Osteocyte (in vitro differentiated cells): ENCODE measurements around the gene RHEX. TPM values are rescaled to one million over a fixed set of nuclear protein-coding genes. Genes with fewer than 3 reads are reported as not detected.

Source experiments
- DNase-seq: peaks from one replicate; pipeline ENCODE4 v3.0.0; 2021; ENCODE audit warnings: mixed read lengths; ENCODE audit not compliant: unreplicated experiment; ENCODE audit errors: extremely low spot score
- H3K27ac Mint-ChIP-seq: one replicate; pipeline ENCODE4 v1.8.0; 2021; ENCODE audit warnings: mild to moderate bottlenecking, mixed read lengths; ENCODE audit not compliant: unreplicated experiment
- H3K27me3 Mint-ChIP-seq: one replicate; pipeline ENCODE4 v1.8.0; 2021; ENCODE audit warnings: mixed read lengths; ENCODE audit not compliant: unreplicated experiment
- H3K36me3 Mint-ChIP-seq: one replicate; pipeline ENCODE4 v1.8.0; 2021; ENCODE audit warnings: mixed read lengths; ENCODE audit not compliant: unreplicated experiment
- H3K4me1 Mint-ChIP-seq: one replicate; pipeline ENCODE4 v1.8.0; 2021; ENCODE audit warnings: mixed read lengths; ENCODE audit not compliant: unreplicated experiment
- H3K4me3 Mint-ChIP-seq: one replicate; pipeline ENCODE4 v1.8.0; 2021; ENCODE audit warnings: mild to moderate bottlenecking, moderate library complexity, mixed read lengths; ENCODE audit not compliant: unreplicated experiment
- H3K9me3 Mint-ChIP-seq: one replicate; pipeline ENCODE4 v1.8.0; 2021; ENCODE audit warnings: mixed read lengths; ENCODE audit not compliant: unreplicated experiment
- CTCF ChIP-seq: fragments of 200-600 bp; sonication (generic); IDR thresholded peaks from 2 replicates; pipeline ENCODE4 v1.5.0; 2021; ENCODE audit warnings: antibody characterized with exemption, mild to moderate bottlenecking, moderate library complexity
- total RNA-seq: library from RNA; stranded (reverse); gene quantifications from 2 replicates; pipeline ENCODE4 v1.2.1, GENCODE V29; 2021

The RHEX gene
- total RNA-seq, 1 donor from 2014 or later = not detected

GRCh38 chr1:206006946-206007345, 46.0 kb upstream of the RHEX start:
- no peak overlapping the region for H3K4me3 Mint-ChIP-seq
- H3K36me3 Mint-ChIP-seq = no peaks in the 10 kb centered on the region
- peaks cover 7% of the 10 kb centered on the region for H3K27me3 Mint-ChIP-seq
- H3K9me3 Mint-ChIP-seq = no peaks in the 10 kb centered on the region
- no peak for TF ChIP-seq CTCF
- no peak for DNase-seq
- H3K27ac Mint-ChIP-seq = no peak overlapping the region
- H3K4me1 Mint-ChIP-seq = peaks cover 25% of the 10 kb centered on the region

DNA sequence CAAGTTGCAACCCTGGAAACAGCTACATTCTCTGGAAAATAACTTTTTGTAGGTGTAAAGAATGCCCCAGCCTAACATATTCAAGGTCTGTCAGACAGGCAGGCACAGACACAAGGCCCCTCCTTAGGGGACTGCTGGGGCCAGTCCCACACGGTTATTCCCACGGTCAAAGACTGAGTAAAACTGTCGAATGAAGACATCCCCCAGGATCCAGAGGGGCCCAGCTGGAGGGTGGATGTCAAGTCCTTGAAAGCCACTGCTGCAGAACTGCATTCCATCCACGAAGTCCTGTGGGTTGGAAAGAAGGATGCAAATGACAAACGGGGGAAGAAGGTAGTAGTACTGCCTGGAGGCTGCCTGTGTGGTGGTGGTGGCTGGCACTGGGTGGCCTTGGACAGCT, 42.9 kb upstream of the RHEX start:
- peak; percentile 44 for DNase-seq
- Mint-ChIP-seq H3K36me3 (no peaks in the 10 kb centered on the region), H3K9me3 (no peaks in the 10 kb centered on the region), H3K27ac (no peak overlapping the region), H3K27me3 (peaks cover 10% of the 10 kb centered on the region), H3K4me3 (no peak overlapping the region), H3K4me1 (no peaks in the 10 kb centered on the region)
- TF ChIP-seq CTCF = no peak

DNA sequence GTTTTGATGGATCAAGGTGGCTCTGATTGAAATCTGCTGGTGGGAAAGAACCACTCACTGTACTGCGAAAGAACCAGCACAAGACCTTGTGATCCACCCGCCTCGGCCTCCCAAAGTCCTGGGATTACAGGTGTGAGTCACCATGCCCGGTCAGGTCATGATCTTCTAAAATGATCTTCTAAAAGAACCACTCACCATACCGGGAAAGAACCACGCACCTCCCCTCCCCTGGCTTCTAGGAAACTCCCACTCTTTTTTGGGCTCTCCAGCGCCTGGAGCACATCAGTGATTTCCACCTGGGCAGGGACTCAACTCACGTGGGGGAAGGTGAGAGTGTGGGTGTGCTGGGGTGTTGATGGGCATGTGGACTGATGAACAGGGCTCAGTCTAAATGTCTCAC, 41.9 kb upstream of the RHEX start:
- no peaks in the 10 kb centered on the region for H3K36me3 Mint-ChIP-seq
- no peak overlapping the region for H3K4me3 Mint-ChIP-seq
- no peaks in the 10 kb centered on the region for H3K4me1 Mint-ChIP-seq
- H3K27ac Mint-ChIP-seq = no peak overlapping the region
- no peak for TF ChIP-seq CTCF
- no peak for DNase-seq
- H3K27me3 Mint-ChIP-seq = peaks cover 10% of the 10 kb centered on the region
- H3K9me3 Mint-ChIP-seq = no peaks in the 10 kb centered on the region

DNA sequence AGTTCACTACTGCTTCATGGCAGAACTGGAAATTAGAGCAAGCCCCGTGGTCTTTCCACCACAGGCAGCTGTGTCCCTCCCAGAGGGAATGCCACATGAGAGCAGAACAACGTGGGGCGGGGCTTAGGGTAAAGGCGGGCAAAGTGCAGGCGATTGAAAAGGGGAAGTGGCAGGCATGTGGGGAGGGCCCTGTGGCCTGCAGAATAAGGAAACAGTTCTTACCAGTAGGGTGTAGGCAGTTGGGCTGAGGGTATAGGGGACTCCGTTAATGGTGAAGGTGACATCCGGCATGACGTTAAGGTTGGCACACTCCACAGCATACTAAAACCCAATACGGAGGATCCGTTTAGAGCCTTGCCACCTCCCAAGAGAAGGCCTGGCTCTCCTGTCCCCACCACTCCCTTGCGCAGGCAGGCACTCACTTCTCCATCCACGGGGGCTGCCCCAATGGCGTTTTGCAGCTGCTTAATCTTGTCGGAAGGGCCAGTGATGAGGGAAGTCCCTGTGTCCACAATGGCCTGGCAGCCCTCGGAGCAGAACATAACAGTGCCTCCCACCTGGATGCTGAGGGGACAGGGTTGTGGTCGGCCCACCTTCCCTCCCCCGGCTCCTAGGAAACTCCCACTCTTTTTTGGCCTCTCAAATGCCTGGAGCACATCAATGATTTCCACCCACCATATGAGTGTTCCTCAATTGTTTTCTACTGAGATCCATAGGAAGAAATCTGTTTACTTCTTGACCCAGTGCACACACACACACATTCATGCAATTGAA, 40.7 kb upstream of the RHEX start:
- Mint-ChIP-seq H3K4me3 (no peak overlapping the region), H3K27me3 (peaks cover 9% of the 10 kb centered on the region), H3K36me3 (no peaks in the 10 kb centered on the region), H3K27ac (no peak overlapping the region), H3K4me1 (no peaks in the 10 kb centered on the region), H3K9me3 (no peaks in the 10 kb centered on the region)
- no peak for DNase-seq
- no peak for TF ChIP-seq CTCF

DNA sequence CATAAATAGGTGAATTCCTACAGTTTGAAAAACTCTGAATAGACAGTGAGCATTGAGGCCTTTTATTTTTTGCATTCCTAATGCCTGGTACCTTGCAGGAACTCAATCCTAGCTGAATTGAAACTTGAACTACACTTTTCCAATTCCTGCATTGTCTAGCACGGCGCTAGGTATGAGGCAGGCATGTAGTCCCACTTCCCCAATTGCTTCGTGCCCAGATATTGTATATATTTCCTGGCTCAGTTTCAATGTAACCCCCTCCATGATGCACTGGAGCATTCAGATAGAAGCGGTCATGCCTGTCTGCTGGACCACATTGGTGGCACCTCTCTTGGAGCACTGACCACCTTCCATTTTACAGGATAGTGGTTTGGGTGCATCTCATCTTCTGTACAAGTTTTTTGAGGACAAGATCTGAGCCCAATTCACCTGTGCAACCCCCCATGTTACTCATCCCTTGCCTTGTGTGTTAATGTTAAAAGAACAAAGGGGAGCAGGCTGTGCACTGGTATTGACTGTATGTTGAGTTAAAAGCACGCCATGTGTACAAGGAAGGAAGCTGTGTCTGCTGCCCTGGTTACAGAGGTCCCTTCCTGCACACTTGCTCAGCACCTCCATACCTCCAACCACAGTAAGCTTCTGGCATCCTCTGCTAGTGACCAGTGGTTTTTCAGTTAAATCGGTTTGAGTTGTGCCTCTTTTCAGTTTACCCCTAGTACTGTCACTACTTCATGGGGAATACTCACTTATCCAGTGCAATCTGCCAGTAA, 39.8 kb upstream of the RHEX start:
- no peaks in the 10 kb centered on the region for H3K9me3 Mint-ChIP-seq
- DNase-seq = no peak
- H3K27ac Mint-ChIP-seq = no peak overlapping the region
- peaks cover 16% of the 10 kb centered on the region for H3K27me3 Mint-ChIP-seq
- H3K36me3 Mint-ChIP-seq = no peaks in the 10 kb centered on the region
- no peak for TF ChIP-seq CTCF
- no peak overlapping the region for H3K4me3 Mint-ChIP-seq
- no peaks in the 10 kb centered on the region for H3K4me1 Mint-ChIP-seq
